GM23338 (cell line): ENCODE measurements around the gene PALLD. TPM values are rescaled to one million over a fixed set of nuclear protein-coding genes. Genes with fewer than 3 reads are reported as not detected.

Source experiments
- ATAC-seq: fragments of 200-7000 bp; cut with Tn5 transposase; 3 replicates; pipeline ENCODE4 v1.9.1; 2020
- DNase-seq: peaks from one replicate; pipeline ENCODE4 v3.0.0-alpha.2; 2015; ENCODE audit warnings: low spot score
- H2AFZ ChIP-seq: fragments of 200-600 bp; sonication (generic); 2 replicates; pipeline ENCODE4 v1.8.0; 2016; ENCODE audit warnings: antibody characterized with exemption, mild to moderate bottlenecking, moderate library complexity
- H3F3A ChIP-seq: fragments of 200-600 bp; sonication (generic); replicated peaks from 2 replicates; pipeline ENCODE4 v1.8.0; 2017; ENCODE audit warnings: antibody characterized with exemption, mixed run types, low read depth
- H3K27ac ChIP-seq: fragments of 200-600 bp; sonication (generic); 2 replicates; pipeline ENCODE4 v1.6.1; 2016; ENCODE audit warnings: low read depth
- H3K27me3 ChIP-seq: fragments of 200-600 bp; sonication (generic); 2 replicates; pipeline ENCODE4 v1.8.0; 2016; ENCODE audit warnings: mild to moderate bottlenecking, mixed run types, moderate library complexity; ENCODE audit not compliant: insufficient read depth
- H3K36me3 ChIP-seq: fragments of 200-600 bp; sonication (generic); 2 replicates; pipeline ENCODE4 v1.8.0; 2016; ENCODE audit warnings: mild to moderate bottlenecking; ENCODE audit not compliant: insufficient read depth
- H3K4me1 ChIP-seq: fragments of 200-600 bp; sonication (generic); 2 replicates; pipeline ENCODE4 v1.8.0; 2016; ENCODE audit warnings: mild to moderate bottlenecking, moderate library complexity; ENCODE audit not compliant: insufficient read depth
- H3K4me2 ChIP-seq: fragments of 200-600 bp; sonication (generic); 2 replicates; pipeline ENCODE4 v1.7.1; 2017; ENCODE audit warnings: mixed run types
- H3K4me3 ChIP-seq: fragments of 200-600 bp; sonication (generic); 2 replicates; pipeline ENCODE4 v1.6.1; 2016; ENCODE audit warnings: mixed run types
- H3K79me2 ChIP-seq: fragments of 200-600 bp; sonication (generic); replicated peaks from 2 replicates; pipeline ENCODE4 v1.8.0; 2017; ENCODE audit warnings: mild to moderate bottlenecking; ENCODE audit not compliant: insufficient read depth
- H3K9me2 ChIP-seq: fragments of 200-600 bp; sonication (generic); 2 replicates; pipeline ENCODE4 v1.8.0; 2017; ENCODE audit not compliant: insufficient read depth
- H4K20me1 ChIP-seq: fragments of 200-600 bp; sonication (generic); replicated peaks from 2 replicates; pipeline ENCODE4 v1.8.0; 2017; ENCODE audit warnings: mild to moderate bottlenecking; ENCODE audit not compliant: insufficient read depth
- H3K27ac Mint-ChIP-seq: 2 replicates; pipeline ENCODE4 v1.8.0; 2020; ENCODE audit warnings: inconsistent platforms, mild to moderate bottlenecking, moderate library complexity, mixed read lengths
- H3K27me3 Mint-ChIP-seq: 3 replicates; pipeline ENCODE4 v1.8.0; 2022; ENCODE audit warnings: low read depth, mild to moderate bottlenecking, moderate library complexity, mixed read lengths, inconsistent platforms; ENCODE audit not compliant: insufficient read depth, poor library complexity
- H3K36me3 Mint-ChIP-seq: 3 replicates; pipeline ENCODE4 v1.8.0; 2021; ENCODE audit warnings: low read depth, mild to moderate bottlenecking, inconsistent platforms, moderate library complexity, mixed read lengths
- H3K4me1 Mint-ChIP-seq: 3 replicates; pipeline ENCODE4 v1.8.0; 2020; ENCODE audit warnings: mild to moderate bottlenecking, inconsistent platforms, mixed read lengths
- H3K4me3 Mint-ChIP-seq: 3 replicates; pipeline ENCODE4 v1.8.0; 2021; ENCODE audit warnings: moderate library complexity, mild to moderate bottlenecking, inconsistent platforms, mixed read lengths
- H3K9me3 Mint-ChIP-seq: 3 replicates; pipeline ENCODE4 v1.8.0; 2020; ENCODE audit warnings: moderate library complexity, mild to moderate bottlenecking, inconsistent platforms, mixed read lengths
- CREB1 ChIP-seq: fragments of 250-450 bp; sonication (Bioruptor Pico); IDR thresholded peaks from 2 replicates; pipeline ENCODE4 v1.5.0; 2020; ENCODE audit warnings: low read depth, mild to moderate bottlenecking, moderate library complexity
- CTCF ChIP-seq, 2 experiments: fragments of 200-600 bp in 1 of 2; sonication (generic) in 1 of 2; conservative IDR thresholded peaks; 2 replicates each; pipeline versions ENCODE4 v1.5.1 to v1.6.1; 2016 to 2017; ENCODE audit warnings: antibody characterized with exemption in 2 of 2, low read depth in 2 of 2, mild to moderate bottlenecking in 2 of 2, moderate library complexity in 1 of 2
- ETS1 ChIP-seq: IDR thresholded peaks from 2 replicates; pipeline ENCODE4 v1.6.1; 2016; ENCODE audit warnings: antibody characterized with exemption
- EZH2phosphoT487 ChIP-seq: fragments of 200-600 bp; sonication (generic); IDR thresholded peaks from one replicate; pipeline ENCODE4 v1.8.1; 2018; ENCODE audit warnings: antibody characterized with exemption; ENCODE audit not compliant: unreplicated experiment
- POLR2AphosphoS5 ChIP-seq: IDR thresholded peaks from 2 replicates; pipeline ENCODE4 v1.6.1; 2016; ENCODE audit warnings: antibody characterized with exemption, low read depth
- STAT1 ChIP-seq: IDR thresholded peaks from one replicate; pipeline ENCODE4 v1.6.1; 2016; ENCODE audit warnings: antibody characterized with exemption; ENCODE audit not compliant: unreplicated experiment
- ZNF114 ChIP-seq: fragments of 250-450 bp; sonication (Bioruptor Pico); IDR thresholded peaks from 2 replicates; pipeline ENCODE4 v1.5.0; 2020; ENCODE audit warnings: mild to moderate bottlenecking, moderate library complexity
- ZNF331 ChIP-seq: fragments of 250-450 bp; sonication (Bioruptor Pico); IDR thresholded peaks from 2 replicates; pipeline ENCODE4 v1.5.0; 2020; ENCODE audit warnings: low read depth, mild to moderate bottlenecking, moderate library complexity
- ZNF462 ChIP-seq: fragments of 250-450 bp; sonication (Bioruptor Pico); IDR thresholded peaks from 2 replicates; pipeline ENCODE4 v1.5.0; 2020; ENCODE audit warnings: mild to moderate bottlenecking, moderate library complexity
- polyA plus RNA-seq: library from polyadenylated mRNA; unstranded; fragments of >200 nt; fragmentation: Nextera tagmentation; extraction: Ambion mirVana; gene quantifications from 2 replicates; pipeline ENCODE4 v1.2.1, GENCODE V29; 2016
- total RNA-seq: library from RNA; depleted of rRNA; stranded (reverse); fragments of >200 nt; shearing (Covaris generic); gene quantifications from 2 replicates; pipeline ENCODE4 v1.2.3, GENCODE V29; 2014

Gene PALLD
- total and polyA plus RNA-seq, 2 experiments from 2014 or later, result 13.1 to 30.2 TPM

GRCh38 chr4:168736860-168737805 is 240.3 kb downstream of the PALLD start:
- no peak overlapping the region for H3K4me2 ChIP-seq
- ATAC-seq (no peak), DNase-seq (no peak)
- no peaks in the 10 kb centered on the region for H4K20me1 ChIP-seq
- H3K4me3 ChIP-seq, result no peak overlapping the region
- H3K9me2 ChIP-seq, result no peaks in the 10 kb centered on the region
- no peak overlapping the region for H3K4me3 Mint-ChIP-seq
- TF ChIP-seq EZH2phosphoT487, result no peak
- no peaks in the 10 kb centered on the region for H3F3A ChIP-seq
- no peaks in the 10 kb centered on the region for H3K27me3 ChIP-seq
- peaks cover 32% of the 10 kb centered on the region for H3K4me1 ChIP-seq
- no peaks in the 10 kb centered on the region for H3K79me2 ChIP-seq
- H3K36me3 ChIP-seq, result no peaks in the 10 kb centered on the region
- no peak overlapping the region for H3K27ac Mint-ChIP-seq
- H2AFZ ChIP-seq, result no peak overlapping the region
- H3K27ac ChIP-seq, result no peak overlapping the region
- no peaks in the 10 kb centered on the region for H3K36me3 Mint-ChIP-seq
- peaks cover 35% of the 10 kb centered on the region for H3K4me1 Mint-ChIP-seq
- H3K9me3 Mint-ChIP-seq, result no peaks in the 10 kb centered on the region
- no peaks in the 10 kb centered on the region for H3K27me3 Mint-ChIP-seq

GRCh38 chr4:168737806-168738172 is 240.9 kb downstream of the PALLD start:
- Mint-ChIP-seq H3K36me3 (no peaks in the 10 kb centered on the region), H3K4me3 (no peak overlapping the region), H3K27me3 (no peaks in the 10 kb centered on the region), H3K27ac (no peak overlapping the region), H3K4me1 (peaks cover 35% of the 10 kb centered on the region), H3K9me3 (no peaks in the 10 kb centered on the region)
- Histone ChIP-seq H4K20me1 (no peaks in the 10 kb centered on the region), H3K27me3 (no peaks in the 10 kb centered on the region), H3K27ac (no peak overlapping the region), H2AFZ (no peak overlapping the region), H3K4me3 (no peak overlapping the region), H3K4me2 (no peak overlapping the region), H3K36me3 (no peaks in the 10 kb centered on the region), H3K79me2 (no peaks in the 10 kb centered on the region), H3K9me2 (no peaks in the 10 kb centered on the region), H3K4me1 (peaks cover 32% of the 10 kb centered on the region), H3F3A (no peaks in the 10 kb centered on the region)
- ATAC-seq (no peak), DNase-seq (no peak)
- no peak for TF ChIP-seq ZNF114
- no peak for TF ChIP-seq CTCF (conservative IDR thresholded peaks at IDR 0.05; ENCODE audit: low read depth in 2 of 2)
- no peak for TF ChIP-seq POLR2AphosphoS5
- TF ChIP-seq EZH2phosphoT487, result no peak
- no peak for TF ChIP-seq ETS1
- no peak for TF ChIP-seq ZNF331 (CRISPR knock-in tag)
- TF ChIP-seq STAT1, result no peak
- no peak for TF ChIP-seq CREB1 (CRISPR knock-in tag)
- no peak for TF ChIP-seq ZNF462 (CRISPR knock-in tag)
